NCI-H187 treated with DMSO at 0.1 percent for 48 hours (cell line): ENCODE results near the gene ABHD17C.

Experiments used
- DNase-seq: peaks from one replicate; lab custom pipeline; 2025; lab: John Stamatoyannopoulos, UW

The ABHD17C gene

DNA sequence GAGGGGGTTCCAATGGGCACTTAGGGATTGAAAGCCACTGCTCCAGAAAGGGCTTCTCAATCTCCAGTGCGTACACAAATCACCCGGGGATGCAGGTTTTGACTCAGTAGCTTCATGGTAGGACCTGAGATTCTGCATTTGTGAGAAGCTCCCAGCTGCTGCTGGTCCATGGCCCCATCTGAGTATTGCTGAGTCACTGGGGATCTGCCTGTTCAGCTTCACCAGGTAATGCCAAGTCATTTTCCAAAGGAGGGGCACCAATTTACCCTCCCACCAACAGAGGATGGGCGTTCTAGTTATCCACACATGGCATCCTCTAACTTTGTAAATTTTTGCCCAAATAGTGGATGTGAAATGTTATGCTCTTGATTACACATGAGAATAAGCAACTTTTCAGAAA is 71.2 kb downstream of the ABHD17C start:
- no peak for DNase-seq

DNA sequence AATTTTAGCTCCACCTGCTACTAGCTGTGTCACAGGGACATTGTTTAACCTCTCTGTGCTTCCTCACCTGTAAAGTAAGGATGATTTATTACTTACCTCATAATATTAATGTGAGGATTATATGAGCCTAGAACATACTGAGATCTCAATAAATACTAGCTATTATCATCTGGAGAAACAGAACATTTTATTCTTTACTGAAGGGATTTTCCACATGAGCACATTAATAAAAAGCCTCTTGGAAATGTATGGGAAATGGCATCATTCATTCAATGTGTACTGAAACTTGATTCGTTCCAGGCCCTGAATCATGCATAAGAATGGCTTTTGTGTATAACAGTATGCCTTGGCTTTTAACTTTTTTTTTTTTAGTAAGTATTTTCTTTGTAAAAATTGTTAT is 73.0 kb downstream of the ABHD17C start:
- DNase-seq, result no peak

DNA sequence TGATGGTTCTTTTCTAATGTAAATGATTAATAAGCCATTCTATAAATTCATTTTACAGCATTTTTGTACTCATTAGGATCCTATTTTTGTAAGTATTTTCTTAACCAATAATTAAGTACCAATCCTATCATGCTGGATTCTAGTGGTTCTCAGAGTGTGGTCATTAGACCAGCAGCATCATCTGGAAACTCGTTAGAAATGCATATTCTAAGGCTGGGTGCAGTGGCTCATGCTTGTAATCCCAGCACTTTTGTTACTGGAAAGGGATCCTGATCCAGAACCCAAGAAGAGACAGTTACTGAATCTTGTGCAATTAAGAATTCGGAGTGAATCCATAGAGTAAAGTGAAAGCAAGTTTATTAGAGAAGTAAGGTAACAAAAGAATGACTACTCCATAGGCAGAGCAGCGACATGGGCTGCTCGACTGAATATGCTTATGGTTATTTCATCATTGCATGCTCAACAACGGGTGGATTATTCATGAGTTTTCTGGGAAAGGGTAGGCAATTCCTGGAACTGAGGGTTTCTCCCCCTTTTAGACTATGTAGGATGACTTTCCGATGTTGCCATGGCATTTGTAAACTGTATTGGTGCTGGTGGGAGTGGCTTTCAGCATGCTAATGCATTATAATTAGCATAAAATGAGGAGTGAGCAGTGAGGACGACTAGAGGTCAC is 74.2 kb downstream of the ABHD17C start:
- no peak for DNase-seq

DNA sequence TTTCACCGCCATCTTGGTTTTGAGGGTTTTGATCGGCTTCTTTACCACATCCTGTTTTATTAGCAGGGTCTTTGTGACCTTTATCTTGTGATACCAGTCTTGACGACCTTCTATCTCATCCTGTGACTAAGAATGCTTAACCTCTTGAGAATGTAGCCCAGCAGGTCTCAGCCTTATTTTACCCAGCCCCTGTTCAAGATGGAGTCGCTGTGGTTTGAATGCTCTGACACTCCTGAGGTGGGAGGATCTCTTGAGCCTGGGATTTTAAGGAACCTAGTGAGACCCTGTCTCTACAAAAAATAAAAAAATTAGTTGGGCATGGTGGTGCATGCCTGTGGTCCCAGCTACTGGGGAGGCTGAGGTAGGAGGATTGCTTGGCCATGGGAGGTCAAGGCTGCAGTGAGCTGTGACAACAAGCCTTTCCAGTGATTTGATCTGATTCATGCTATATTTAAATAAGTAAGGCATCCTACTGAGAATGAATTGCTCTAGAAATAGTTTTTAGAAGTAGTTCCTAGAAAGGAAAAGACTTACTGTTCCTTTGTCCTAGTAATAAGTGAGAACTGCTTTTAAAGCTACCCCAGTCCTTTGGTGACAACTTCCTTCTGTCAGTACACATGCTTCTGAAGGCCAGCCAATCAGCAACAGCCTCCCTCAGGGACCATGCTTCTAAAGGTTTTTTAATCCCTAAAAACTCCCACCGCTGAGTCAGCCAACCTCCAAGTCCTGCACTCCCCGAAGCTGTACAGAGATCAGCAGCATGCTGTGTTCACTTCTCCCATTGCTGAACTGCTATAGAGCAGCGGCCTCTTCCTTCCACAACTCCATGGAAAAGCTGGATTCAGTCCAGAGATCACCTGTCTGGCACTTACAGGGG is 75.0 kb downstream of the ABHD17C start:
- DNase-seq, result no peak

DNA sequence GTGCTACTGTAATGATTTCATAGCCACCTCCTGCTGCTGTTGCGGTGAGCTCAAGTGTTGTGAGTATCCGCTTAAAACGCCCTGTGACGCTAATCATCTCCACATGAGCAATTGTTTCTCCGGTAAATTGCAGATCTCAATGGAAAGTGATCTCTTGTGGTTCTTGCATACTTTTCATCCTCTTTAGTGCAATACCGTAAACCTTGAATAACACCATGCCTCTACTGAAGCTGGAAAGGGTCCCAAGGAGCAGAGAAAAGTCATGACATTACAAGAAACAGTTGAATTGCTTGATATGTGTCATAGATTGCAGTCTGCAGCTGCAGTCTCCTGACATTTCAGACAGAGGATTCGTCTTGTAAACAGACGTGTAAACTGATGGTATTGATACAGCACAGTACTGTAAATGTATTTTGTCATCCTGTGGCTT is 78.0 kb downstream of the ABHD17C start:
- DNase-seq, result no peak

DNA sequence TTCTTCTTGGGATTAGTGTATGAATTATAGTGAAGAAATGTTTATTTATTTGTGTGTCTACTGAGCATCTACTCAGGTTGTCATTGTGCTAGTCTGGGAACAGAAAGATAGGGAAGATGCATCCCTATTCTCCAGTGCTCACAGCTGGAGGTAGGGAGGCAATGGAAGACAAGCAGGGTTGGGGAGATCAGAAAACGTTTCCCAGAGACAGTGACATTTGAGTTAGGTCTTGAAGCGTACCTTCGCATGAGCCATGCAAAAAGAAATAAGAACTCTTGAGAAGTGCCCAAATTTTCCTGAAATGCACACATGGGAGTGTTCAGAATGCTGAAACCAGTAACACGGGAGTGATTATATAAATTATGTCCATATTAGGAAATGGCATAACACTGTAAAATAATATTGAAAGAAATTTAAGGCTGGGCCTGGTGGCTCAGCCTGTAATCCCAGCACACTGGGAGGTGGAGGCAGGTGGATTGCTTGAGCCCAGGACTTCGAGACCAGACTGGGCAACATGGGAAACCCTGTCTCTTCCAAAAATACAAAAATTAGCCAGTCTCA is 78.8 kb downstream of the ABHD17C start:
- no peak for DNase-seq

DNA sequence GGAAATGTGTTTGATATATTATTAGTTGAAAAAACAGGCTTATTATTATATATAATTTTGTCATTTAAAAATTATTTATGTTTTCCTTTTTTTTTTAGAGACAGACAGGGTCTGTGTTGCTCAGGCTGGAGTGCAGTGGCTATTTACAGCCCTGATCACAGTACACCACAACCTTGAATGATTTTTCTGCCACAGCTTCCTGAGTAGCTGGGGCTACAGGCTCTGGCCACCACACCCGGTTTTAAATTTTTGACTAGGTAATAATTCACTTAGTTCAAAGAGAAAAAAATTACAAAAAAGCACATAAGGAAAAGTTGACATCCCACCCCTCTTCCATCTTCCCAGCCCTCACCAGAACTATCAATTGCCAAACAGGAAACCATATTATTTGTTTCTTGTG is 79.4 kb downstream of the ABHD17C start:
- no peak for DNase-seq

DNA sequence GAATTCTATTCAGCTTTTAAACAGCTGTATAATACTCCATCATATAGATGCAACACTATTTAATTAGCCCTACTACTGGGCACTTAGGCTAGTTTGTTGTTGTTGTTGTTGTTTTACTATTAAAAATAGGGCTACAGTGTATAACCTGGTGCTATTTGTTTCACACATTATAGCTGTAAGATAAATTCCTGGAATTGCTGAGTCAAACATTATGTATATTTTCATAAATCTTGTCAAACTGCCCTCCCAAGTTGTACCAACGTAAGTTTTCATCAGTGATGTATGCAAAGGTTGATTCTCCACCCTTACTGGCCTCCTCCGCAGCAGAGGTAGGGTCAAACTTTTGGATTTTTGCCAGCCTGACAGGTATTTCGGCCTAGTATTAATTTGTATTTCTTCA is 80.2 kb downstream of the ABHD17C start:
- DNase-seq, result no peak

DNA sequence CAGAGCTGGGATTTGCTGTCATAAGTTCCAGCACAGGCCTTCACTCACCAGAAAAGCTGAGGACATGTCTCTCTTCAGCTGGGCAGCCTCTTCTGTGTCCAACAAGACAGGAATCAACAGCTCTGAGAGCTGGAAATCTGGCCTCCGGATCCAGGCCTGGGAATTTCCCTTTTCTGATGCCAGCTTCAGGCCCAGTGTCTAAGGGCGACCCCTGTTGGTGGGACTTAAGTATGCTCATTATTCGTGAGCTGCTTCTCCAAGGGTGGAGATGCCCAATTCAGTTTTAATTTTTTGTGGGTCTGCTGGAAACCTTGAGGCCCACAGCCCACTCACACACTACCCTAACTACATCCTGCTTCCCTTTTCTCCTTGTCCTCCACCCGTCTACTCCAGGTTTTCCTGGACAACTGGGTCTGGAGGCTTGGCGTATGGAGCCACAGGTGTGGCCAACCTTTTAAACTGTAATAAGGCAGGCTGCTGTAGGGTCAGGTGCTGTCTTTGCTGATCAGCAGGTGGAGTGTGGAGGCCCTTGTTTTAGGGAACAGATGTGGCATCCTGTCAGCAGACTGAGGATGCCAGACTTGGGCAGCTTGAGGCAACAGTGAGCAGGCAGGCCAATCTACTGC is 81.4 kb downstream of the ABHD17C start:
- no peak for DNase-seq

DNA sequence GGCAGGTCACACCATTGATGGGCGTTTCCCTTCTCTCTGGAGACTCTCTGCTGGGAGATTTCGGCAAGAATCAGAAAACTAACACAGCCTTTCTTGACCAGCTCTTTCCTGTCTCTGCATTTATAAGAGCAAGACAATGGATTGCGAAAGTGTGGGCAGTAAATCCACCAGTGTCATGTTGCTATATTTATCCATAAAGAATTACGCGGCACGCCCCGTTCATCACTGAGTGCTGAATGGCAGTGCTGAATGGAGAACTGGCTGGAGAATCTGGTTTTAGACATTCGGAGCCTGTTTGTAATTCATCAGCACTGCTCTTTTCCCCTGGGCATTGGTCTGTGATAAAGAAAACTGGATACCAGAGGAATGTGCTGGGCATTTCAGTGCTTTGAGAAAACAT is 82.0 kb downstream of the ABHD17C start:
- DNase-seq, result no peak

DNA sequence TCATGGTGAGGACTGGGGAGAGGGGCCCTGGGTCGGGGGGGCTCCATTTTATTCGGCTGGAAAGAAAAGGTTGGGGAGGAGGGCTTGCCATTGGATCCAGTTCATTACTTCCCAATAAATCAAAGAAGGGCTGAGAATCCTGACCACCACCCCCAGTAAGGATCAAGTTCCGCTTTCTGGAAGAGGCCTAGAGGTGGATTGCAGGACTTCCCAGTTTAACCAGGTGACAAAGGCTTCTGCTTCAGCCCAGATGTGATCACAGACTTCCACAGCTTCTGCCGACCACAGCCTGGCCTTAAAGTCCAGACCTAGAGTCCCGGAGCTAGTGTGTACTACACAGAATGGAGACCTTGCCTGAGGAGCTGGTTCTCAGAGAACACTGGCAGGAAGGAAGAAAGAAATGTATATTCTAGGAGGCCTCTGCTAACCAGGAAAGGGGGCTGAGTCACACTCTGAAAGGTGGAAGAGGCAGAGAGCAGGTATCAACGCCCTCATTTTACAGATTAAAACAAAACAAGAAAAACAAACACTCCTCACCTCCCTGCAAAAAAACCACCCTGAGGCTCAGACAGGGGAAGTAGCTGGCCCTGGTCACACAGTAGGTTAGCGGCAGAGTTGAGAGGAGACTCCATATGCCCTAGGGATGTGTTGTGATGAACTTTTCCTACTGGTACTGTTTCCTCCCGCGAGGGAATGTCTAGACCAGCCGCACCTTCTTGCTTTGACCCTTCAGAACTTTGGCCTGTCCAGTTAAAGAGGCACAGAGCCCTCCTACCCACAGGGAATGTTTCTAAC is 82.9 kb downstream of the ABHD17C start:
- no peak for DNase-seq

DNA sequence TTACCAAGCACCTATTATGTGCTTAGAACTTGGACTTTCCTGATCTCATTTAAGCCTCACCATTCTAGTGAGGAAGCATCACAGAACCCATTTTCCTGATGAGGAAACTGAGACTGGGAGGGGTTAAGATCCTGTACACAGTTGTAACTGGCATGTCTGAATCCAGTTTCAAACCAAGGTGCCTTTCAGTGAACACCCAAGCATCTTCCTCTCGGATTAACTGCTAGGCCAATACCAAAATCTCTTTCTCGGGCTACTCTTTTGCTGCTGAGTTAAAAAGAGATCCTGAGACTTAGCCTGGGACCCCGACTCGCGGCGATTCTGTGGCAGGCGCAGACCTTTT is 83.5 kb downstream of the ABHD17C start:
- DNase-seq, result no peak

DNA sequence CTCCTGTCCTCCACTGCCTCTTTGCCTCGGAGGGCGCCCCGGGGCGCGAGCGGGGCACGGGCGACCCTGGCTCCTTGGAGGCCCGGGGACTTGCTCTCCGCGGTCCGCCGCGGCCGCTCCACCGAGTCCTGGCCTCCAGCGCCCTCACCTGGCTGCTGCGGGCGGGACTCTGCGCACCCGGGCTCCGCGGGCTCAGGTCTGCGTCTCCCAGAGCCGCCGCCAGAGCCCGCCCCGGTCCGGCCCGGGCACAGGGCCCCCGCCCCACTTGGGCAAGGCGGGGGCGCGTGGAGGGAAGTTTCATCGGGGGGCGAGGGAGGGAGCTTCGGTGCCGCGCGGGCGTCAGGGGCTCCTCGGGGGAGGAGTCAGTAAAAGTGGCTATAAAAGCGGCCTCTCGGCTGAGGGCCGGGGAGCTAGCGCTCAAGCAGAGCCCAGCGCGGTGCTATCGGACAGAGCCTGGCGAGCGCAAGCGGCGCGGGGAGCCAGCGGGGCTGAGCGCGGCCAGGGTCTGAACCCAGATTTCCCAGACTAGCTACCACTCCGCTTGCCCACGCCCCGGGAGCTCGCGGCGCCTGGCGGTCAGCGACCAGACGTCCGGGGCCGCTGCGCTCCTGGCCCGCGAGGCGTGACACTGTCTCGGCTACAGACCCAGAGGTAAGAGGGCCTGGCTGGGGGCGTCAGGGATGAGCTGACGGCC is 84.0 kb downstream of the ABHD17C start, which contains the start of gene CEMIP:
Gene CEMIP (plus strand): TSS at position 407 of the 694 bp plus-strand sequence. CDS start 94,510 bp downstream, outside the sequence.
- no peak for DNase-seq

DNA sequence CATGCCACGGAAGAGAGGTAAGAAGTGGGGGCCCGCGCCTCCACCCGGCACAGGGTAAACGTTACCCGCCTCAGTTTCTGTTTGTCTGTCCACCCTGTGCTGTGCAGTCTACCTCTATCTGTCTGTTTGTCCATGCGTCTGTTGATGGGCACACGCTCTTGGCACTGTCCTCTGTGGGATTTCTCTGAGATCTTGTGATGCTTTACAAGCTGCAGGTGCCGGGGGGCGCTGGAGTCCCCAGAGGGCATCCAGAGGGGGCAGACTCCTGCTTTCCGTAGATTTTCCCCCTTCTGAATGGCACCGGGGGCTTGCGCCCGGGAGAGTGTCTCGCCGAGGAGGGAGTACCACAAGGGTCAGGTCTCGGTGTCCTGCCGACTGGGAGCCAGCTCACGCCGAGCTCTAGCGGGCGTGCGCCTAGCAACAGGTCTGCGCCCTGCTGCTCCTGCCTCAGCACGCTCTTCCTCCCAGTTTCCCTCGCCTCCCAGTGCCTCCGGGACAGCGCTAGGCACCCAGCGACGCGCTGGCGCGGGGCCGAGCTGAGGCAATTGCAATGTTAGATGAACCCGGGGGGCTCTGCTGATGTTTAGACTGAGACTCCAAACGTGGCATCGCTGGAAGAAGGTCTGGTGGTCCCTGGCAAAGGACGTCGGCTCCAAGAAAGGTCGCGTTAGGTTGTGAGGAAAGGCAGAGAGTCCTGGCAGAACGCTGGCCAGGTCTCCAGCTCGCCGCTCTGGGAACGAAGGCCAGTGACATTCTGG is 84.7 kb downstream of the ABHD17C start:
- no peak for DNase-seq

DNA sequence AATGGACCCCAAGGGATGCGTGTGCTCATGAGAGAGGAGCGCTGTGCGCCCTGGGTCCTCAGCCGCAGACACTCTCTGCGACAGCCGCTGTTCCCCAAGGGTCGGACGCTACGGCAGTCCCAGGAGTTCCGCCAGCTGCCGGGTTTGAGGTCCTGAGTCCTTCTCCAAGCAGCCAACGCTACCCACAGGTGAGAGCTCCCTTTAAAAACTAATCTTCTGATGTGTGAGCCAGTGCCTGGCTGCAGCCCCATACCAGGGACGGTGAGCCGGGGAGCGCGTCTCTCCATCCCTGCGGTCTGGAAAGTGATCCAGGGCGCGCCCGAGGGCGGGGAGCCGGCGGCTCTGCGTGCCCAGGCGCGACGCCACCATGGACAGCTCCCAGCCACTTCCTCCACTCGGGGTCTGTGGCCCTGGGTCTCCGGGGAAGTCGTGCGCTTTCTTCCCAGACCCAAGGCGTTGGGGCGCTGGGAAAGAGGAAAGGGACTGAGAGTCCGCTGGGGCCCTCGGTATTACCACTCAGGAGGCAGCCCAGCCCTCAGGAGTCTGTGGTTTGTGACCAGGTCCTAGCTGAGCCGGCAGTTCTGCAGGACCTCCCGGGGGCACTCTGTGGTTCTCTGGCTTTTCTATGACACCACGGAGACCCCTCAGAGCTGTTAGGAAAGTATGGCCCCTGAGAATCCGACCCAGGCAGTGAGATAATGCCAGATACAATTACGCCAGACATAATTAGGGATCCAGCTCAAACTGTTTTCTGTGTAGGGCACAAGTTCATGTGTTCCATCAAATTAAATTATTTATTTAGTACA is 85.5 kb downstream of the ABHD17C start:
- no peak for DNase-seq

DNA sequence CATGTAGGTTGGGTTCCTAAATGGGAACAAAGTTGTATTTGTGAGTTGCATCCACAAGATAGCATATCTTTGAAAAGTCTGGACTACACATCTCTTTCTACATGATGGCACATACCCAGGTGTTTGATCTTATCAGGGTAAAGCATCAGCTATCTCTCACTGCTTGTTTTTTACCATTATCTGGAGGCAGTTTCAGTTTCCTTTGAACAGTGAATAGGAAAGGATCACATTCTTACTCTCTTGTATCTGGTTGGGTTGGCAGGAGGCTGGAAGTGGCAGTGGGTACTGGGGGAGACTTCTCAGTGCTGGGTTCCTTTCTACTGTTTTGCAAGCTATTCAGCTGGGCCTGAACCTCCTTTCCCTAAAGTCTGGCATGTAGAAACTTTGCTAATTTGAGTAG is 88.2 kb downstream of the ABHD17C start:
- no peak for DNase-seq

DNA sequence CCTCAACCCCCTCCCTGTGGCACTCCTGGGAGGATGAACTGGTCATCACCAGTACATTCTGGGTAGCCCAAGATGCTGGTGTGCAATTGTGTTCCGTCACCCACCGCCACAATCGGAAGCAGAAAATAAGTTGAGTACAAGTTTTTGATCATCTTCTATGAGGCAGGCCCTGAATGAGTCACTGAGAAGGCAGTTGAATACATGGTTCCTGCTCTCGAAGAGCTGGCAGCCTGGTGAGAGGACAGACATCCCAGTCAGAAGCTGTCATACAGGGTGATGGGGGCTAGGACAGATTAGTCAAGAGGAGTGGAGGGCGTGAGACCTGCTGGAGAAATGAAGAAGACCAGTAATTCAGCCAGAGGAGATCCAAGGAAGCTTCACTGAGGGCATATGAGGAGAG is 90.2 kb downstream of the ABHD17C start:
- DNase-seq, result no peak

DNA sequence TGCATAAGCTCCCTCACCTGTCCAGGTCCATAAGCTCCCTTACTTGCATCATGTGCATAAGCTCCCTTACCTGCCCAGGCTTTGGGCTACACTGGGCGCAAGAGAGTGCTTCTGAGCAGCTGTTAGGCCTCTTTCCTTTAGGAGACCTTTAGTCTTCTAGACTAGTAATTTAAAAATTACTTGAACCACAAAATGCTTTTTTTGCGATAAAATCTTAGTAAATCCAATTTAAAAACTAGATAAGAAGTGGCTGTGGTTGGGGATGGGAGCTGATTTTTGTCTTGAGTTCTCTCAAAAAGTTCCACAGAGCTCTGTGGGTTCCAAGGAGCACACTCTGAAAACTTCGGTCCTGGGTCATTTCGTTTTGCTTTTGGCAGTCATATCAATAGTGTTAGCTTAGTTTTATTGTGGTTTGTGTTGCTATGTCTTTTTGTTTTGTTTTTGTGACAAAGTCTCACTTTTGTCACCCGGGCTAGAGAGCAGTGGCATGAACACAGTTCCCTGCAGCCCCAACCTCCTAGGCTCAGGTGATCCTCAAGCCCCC is 90.8 kb downstream of the ABHD17C start:
- no peak for DNase-seq

DNA sequence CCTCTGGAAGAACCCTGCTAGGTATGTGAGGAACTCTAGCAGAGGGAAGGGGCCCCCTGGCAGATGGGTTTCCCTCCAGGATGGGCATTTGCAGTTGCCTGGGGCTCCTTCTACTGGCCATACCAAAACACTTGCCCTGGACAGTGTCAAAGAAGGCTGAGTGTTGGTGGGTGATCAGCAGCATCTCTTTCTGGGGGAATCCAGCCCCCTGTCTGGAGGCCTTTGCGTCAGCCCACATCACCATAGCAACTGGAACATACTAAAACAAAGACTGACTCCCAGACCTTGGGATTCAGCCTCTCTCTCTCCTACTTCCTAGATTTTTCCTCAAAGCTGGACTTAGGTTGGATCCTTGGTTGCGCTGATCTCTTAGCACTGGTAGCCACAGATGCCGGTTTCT is 92.2 kb downstream of the ABHD17C start:
- DNase-seq, result no peak
